ENCODE results near the gene SLC4A9. TPM values are rescaled to one million over a fixed set of nuclear protein-coding genes. Genes with fewer than 3 reads are reported as not detected.

Gene SLC4A9
- total RNA-seq, 2 experiments from 2014 or later: 0.36 TPM; not detected in 1

GRCh38 chr5:140312791-140313189 lies 47.2 kb upstream of the SLC4A9 start:
- no peak for TF ChIP-seq CTCF (IDR thresholded peaks at IDR 0.05)
- Mint-ChIP-seq H3K27me3 (no peaks in the 10 kb centered on the region), H3K4me1 (ENCODE audit: low read depth) (no peaks in the 10 kb centered on the region), H3K4me3 (no peak overlapping the region), H3K27ac (no peak overlapping the region), H3K9me3 (no peaks in the 10 kb centered on the region), H3K36me3 (ENCODE audit: low read depth) (no peaks in the 10 kb centered on the region)
- ATAC-seq (no peak), DNase-seq (no peak)
- CTCF ChIA-PET: interaction anchor here (0.7 to 3.7 kb wide), 4 partner anchors 34 to 73 kb away, joined by 3 to 17 read pairs (median 4); partner anchors contain the start of gene HBEGF
- intact Hi-C loops (cut with micrococcal nuclease): no loop called here
- POLR2A ChIA-PET: no interaction called here

- DNase-seq (no peak), ATAC-seq (no peak)
- ChIA-PET POLR2A (interaction anchor here (1.2 kb wide), 1 partner anchor 69 kb away, joined by 3 read pairs; no protein-coding TSS in a partner anchor), CTCF (interaction anchor here (0.6 to 2.6 kb wide), 5 partner anchors 12 to 78 kb away, joined by 3 to 14 read pairs (median 3); partner anchors contain the start of gene PFDN1)
- H3K9me3 Mint-ChIP-seq: no peaks in the 10 kb centered on the region
- H3K4me3 Mint-ChIP-seq: no peak overlapping the region
- no peak for TF ChIP-seq CTCF (IDR thresholded peaks at IDR 0.05)
- H3K27ac Mint-ChIP-seq: no peak overlapping the region
- no peaks in the 10 kb centered on the region for H3K36me3 Mint-ChIP-seq (ENCODE audit: low read depth)
- no peaks in the 10 kb centered on the region for H3K27me3 Mint-ChIP-seq
- no peaks in the 10 kb centered on the region for H3K4me1 Mint-ChIP-seq (ENCODE audit: low read depth)
- intact Hi-C loops (cut with micrococcal nuclease): no loop called here
Measured at GRCh38 chr5:140317859-140318258, 42.1 kb upstream of the SLC4A9 start.

- Mint-ChIP-seq H3K36me3 (ENCODE audit: low read depth) (no peaks in the 10 kb centered on the region), H3K4me1 (ENCODE audit: low read depth) (no peaks in the 10 kb centered on the region), H3K27me3 (no peaks in the 10 kb centered on the region), H3K9me3 (no peaks in the 10 kb centered on the region), H3K4me3 (no peak overlapping the region), H3K27ac (no peak overlapping the region)
- ChIA-PET POLR2A (no interaction called here), CTCF (interaction anchor here (0.6 to 1.8 kb wide), 3 partner anchors 13 to 79 kb away, joined by 3 to 7 read pairs (median 3); no protein-coding TSS in a partner anchor)
- ATAC-seq (no peak), DNase-seq (no peak)
- no peak for TF ChIP-seq CTCF (IDR thresholded peaks at IDR 0.05)
- intact Hi-C loops (cut with micrococcal nuclease): no loop called here
Measured at GRCh38 chr5:140318792-140319191, 41.2 kb upstream of the SLC4A9 start.

GRCh38 chr5:140319833-140320232 lies 40.2 kb upstream of the SLC4A9 start:
- Mint-ChIP-seq H3K4me3 (no peak overlapping the region), H3K27me3 (no peaks in the 10 kb centered on the region), H3K9me3 (no peaks in the 10 kb centered on the region), H3K36me3 (ENCODE audit: low read depth) (no peaks in the 10 kb centered on the region), H3K27ac (no peak overlapping the region), H3K4me1 (ENCODE audit: low read depth) (peaks cover 3% of the 10 kb centered on the region)
- CTCF ChIA-PET: interaction anchor here (1.5 kb wide), 1 partner anchor 83 kb away, joined by 3 read pairs; no protein-coding TSS in a partner anchor
- DNase-seq (no peak), ATAC-seq (no peak)
- no peak for TF ChIP-seq CTCF (IDR thresholded peaks at IDR 0.05)
- intact Hi-C loops (cut with micrococcal nuclease): no loop called here
- POLR2A ChIA-PET: interaction anchor here (0.6 kb wide), 1 partner anchor 624 kb away, joined by 3 read pairs; no protein-coding TSS in a partner anchor

GRCh38 chr5:140321796-140322195 lies 38.2 kb upstream of the SLC4A9 start:
- Mint-ChIP-seq H3K27me3 (no peaks in the 10 kb centered on the region), H3K36me3 (ENCODE audit: low read depth) (no peaks in the 10 kb centered on the region), H3K4me1 (ENCODE audit: low read depth) (peaks cover 7% of the 10 kb centered on the region), H3K9me3 (no peaks in the 10 kb centered on the region), H3K27ac (no peak overlapping the region), H3K4me3 (no peak overlapping the region)
- DNase-seq (no peak), ATAC-seq (no peak)
- ChIA-PET CTCF (interaction anchor here (1.2 to 1.8 kb wide), 3 partner anchors 8 to 82 kb away, joined by 4 to 5 read pairs (median 4); no protein-coding TSS in a partner anchor), POLR2A (no interaction called here)
- intact Hi-C loops (cut with micrococcal nuclease): no loop called here
- no peak for TF ChIP-seq CTCF (IDR thresholded peaks at IDR 0.05)
